ENCODE measurements around the gene NBPF14.
"Not testable (repeated sequence)": the region's sequence is repeated elsewhere in the genome, so short reads cannot be mapped to it uniquely, and the experiment has no call there.

DNA sequence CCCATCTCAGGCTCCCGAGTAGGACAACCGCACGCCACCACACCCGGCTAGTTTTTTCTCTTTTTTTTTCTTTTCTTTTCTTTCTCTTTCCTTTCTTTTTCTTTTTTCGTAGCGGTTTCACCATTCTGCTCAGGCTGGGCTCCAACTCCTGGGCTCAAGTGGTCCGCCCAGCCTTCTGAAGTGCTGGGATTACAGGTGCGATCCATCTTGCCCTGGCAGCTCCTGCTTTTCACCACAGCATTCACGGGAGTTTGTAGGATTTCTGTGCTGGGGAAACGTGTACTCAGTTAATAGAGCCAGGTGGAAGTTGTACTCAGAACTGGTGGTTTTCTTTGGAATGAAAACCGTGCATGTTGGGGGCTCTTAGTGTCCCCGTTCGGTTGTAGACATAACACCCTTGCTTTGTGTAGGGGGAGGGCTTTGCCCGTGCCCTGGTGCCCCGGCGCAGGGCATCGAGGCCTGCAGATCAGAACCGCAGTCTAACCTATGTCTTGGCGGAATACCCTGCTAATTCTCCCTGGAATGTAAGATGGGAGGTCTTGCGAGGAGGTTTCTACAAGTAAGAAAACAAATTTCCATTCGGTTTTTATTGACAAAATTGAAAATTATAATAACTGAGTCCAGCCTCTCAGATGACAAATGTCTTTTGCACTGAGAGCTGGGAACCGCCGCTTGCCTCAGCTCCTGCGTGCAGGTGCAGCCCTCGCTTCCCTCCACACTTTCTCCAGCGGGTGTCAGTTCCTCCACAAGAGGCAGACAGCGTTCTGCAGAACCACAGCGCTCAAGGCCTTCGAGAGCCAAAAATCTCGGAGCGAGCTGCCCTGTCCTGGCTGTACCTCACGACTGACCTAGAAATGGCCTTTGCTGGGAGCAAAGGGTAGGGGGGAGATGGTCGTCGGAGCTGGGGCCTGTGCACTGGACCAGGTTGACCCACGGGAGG, 72.3 kb downstream of the NBPF14 start:
- not testable (repeated sequence) for TF ChIP-seq SUZ12 (IDR thresholded peaks at IDR 0.05; ENCODE audit: extremely low read depth, insufficient read depth, insufficient read length); YY1 (IDR thresholded peaks at IDR 0.05; ENCODE audit: insufficient read depth, insufficient read length); ZNF274 (IDR thresholded peaks at IDR 0.05; ENCODE audit: low read depth, low read length)
